B cell (primary cell): Measurements from ENCODE around the gene PTPN11.
"Not testable (repeated sequence)": the region's sequence is repeated elsewhere in the genome, so short reads cannot be mapped to it uniquely, and the experiment has no call there.

Source experiments
- EZH2 ChIP-seq: IDR thresholded peaks from 2 replicates; pipeline ENCODE4 v1.6.1; 2012; ENCODE audit warnings: borderline replicate concordance, low read depth, mild to moderate bottlenecking, moderate library complexity, low read length; ENCODE audit not compliant: insufficient read depth, poor library complexity, severe bottlenecking
- TF ChIP-seq, protein P1 (sequence below): fragments of 200-600 bp; IDR thresholded peaks from one replicate; pipeline ENCODE4 v1.8.0; 2022; ENCODE audit warnings: antibody characterized with exemption, mild to moderate bottlenecking

- TF ChIP-seq, protein P1, sequence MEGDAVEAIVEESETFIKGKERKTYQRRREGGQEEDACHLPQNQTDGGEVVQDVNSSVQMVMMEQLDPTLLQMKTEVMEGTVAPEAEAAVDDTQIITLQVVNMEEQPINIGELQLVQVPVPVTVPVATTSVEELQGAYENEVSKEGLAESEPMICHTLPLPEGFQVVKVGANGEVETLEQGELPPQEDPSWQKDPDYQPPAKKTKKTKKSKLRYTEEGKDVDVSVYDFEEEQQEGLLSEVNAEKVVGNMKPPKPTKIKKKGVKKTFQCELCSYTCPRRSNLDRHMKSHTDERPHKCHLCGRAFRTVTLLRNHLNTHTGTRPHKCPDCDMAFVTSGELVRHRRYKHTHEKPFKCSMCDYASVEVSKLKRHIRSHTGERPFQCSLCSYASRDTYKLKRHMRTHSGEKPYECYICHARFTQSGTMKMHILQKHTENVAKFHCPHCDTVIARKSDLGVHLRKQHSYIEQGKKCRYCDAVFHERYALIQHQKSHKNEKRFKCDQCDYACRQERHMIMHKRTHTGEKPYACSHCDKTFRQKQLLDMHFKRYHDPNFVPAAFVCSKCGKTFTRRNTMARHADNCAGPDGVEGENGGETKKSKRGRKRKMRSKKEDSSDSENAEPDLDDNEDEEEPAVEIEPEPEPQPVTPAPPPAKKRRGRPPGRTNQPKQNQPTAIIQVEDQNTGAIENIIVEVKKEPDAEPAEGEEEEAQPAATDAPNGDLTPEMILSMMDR: not testable (repeated sequence)
- not testable (repeated sequence) for TF ChIP-seq EZH2
Measured at GRCh38 chr12:112440653-112441052, 21.9 kb downstream of the PTPN11 start.
